Stomach smooth muscle (tissue), 2 donors: ENCODE measurements around the gene NAT9.

Experiments used
- H3K27ac ChIP-seq: one replicate; pipeline ENCODE4 v1.7.0; 2013; ENCODE audit warnings: mild to moderate bottlenecking, low read length, inconsistent platforms
- H3K27me3 ChIP-seq, 2 donors: one replicate each; pipeline ENCODE4 v1.7.0; 2013; ENCODE audit warnings: low read length in 2 of 2; ENCODE audit not compliant: insufficient read depth in 2 of 2, control insufficient read depth in 1 of 2
- H3K36me3 ChIP-seq, 2 donors: one replicate each; pipeline ENCODE4 v1.7.0; 2013; ENCODE audit warnings: low read length in 2 of 2; ENCODE audit not compliant: control insufficient read depth in 2 of 2, insufficient read depth in 2 of 2
- H3K4me1 ChIP-seq: one replicate; pipeline ENCODE4 v1.7.0; 2013; ENCODE audit warnings: low read length; ENCODE audit not compliant: control insufficient read depth, insufficient read depth
- H3K4me3 ChIP-seq, 2 donors: one replicate each; pipeline ENCODE4 v1.7.0; 2013; ENCODE audit warnings: low read length in 2 of 2
- H3K9ac ChIP-seq, 2 donors: one replicate each; pipeline ENCODE4 v1.7.0; 2013; ENCODE audit warnings: low read length in 2 of 2, mild to moderate bottlenecking in 1 of 2
- H3K9me3 ChIP-seq, 2 donors: one replicate each; pipeline ENCODE4 v1.7.0; 2013; ENCODE audit warnings: low read length in 2 of 2; ENCODE audit not compliant: control insufficient read depth in 2 of 2
- donor health status: healthy.
- donor health status: Pancreatic carcinoma.

NAT9 gene

DNA sequence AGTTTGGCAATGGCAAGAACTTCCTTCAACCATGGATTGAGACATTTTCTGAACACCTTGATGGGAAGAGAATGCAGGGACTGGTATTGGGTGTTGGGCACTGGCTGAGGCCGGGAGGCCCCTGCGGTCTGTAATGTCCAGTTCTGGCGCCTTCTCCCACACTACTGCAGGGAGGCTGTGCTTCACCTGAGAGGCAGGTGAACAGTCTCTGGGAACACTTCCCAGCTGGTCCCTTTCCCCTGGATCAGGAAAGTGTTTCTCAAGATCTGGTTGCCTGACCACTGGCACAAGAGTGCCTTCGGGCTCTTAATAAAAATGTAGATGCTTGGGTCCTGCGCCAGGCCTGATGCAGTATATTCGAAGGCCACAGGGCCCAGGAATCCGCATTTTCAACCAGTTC lies 28.5 kb upstream of the NAT9 start:
- H3K27ac ChIP-seq, result no peak overlapping the region
- no peak overlapping the region for H3K9ac ChIP-seq
- H3K4me1 ChIP-seq, result peaks cover 2% of the 10 kb centered on the region
- no peak overlapping the region for H3K4me3 ChIP-seq
- peaks cover 0 to 9% of the 10 kb centered on the region in 2 donors for H3K36me3 ChIP-seq
- no peaks in the 10 kb centered on the region for H3K27me3 ChIP-seq
- H3K9me3 ChIP-seq, result no peaks in the 10 kb centered on the region

DNA sequence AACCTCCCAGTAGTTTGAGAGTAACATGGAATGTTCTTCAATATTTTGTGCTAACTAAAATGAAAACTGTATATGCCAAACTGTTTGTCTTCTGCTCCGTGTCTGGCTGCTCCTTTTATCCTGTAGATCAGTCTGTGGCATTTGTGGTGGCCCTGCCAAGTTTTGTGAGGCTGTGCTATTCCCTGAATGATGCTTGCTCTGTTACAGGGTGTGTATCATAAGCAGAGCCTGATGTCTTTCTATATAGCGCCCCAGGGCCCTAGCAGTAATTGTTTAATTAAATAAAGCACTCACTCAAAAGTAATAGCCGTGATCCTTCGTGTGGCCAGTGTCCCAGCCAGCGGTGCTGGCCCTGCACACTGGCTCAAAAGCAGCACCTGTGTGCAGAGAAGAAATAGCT lies 27.8 kb upstream of the NAT9 start:
- H3K36me3 ChIP-seq, result peaks cover 0 to 13% of the 10 kb centered on the region in 2 donors

DNA sequence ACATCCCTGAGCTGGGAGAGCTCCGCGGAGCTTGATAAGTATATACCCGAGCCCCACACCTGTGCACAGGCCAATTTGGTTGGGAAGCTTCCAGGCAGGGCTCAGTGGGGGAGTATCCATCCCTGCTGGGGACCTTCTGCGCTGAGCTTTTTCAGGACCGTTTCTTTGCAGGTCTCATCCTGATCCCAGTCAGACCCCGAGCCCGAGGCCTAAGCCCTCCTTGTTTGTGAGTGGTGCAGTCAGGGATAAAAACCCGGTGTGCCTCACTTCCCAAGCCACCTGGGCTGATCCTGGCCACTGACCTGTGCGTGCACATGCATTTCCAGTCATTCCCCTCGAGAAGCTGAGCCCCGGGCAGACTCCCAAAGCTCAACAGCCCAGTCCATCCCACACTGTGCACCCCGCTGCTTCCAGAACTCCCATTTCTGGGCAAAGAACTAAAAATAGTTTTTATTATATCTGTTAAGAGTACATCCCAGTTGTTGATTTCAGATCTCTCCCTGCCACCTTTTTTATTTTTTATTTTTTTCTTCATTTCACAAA lies 27.3 kb upstream of the NAT9 start:
- Histone ChIP-seq H3K36me3 (peaks cover 0 to 15% of the 10 kb centered on the region in 2 donors), H3K4me3 (no peak overlapping the region), H3K9me3 (no peaks in the 10 kb centered on the region), H3K27ac (no peak overlapping the region), H3K4me1 (peaks cover 2% of the 10 kb centered on the region), H3K9ac (no peak overlapping the region), H3K27me3 (no peaks in the 10 kb centered on the region)

More for the DNA sequence above, 27.8 kb upstream of the NAT9 start:
- no peaks in the 10 kb centered on the region for H3K27me3 ChIP-seq
- peaks cover 2% of the 10 kb centered on the region for H3K4me1 ChIP-seq
- H3K9ac ChIP-seq, result no peak overlapping the region
- H3K4me3 ChIP-seq, result no peak overlapping the region
- no peaks in the 10 kb centered on the region for H3K9me3 ChIP-seq
- H3K27ac ChIP-seq, result no peak overlapping the region

DNA sequence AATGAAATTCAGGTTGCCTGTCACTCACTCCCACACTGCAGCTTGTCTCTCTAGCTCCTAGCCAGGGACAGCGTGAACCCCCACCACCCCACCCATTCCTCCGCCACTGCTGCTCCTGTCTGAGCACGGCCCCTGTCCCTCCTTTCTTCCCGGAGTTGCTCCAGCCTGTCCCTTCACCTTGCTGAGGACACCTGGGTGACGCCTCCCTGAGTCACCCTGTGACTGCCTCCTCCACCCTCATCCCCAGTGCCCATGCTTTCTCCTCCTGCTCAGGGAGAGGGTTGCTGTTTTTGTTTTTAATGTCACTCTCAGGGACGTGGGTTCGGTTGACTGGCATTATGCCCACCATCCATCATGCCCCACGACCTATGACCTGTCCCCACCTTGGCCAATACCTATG lies 25.8 kb upstream of the NAT9 start:
- no peak overlapping the region for H3K27ac ChIP-seq
- no peaks in the 10 kb centered on the region for H3K27me3 ChIP-seq
- peaks cover 2% of the 10 kb centered on the region for H3K4me1 ChIP-seq
- H3K4me3 ChIP-seq, result no peak overlapping the region
- H3K9me3 ChIP-seq, result no peaks in the 10 kb centered on the region
- peaks cover 9 to 22% of the 10 kb centered on the region in 2 donors for H3K36me3 ChIP-seq
- H3K9ac ChIP-seq, result no peak overlapping the region

DNA sequence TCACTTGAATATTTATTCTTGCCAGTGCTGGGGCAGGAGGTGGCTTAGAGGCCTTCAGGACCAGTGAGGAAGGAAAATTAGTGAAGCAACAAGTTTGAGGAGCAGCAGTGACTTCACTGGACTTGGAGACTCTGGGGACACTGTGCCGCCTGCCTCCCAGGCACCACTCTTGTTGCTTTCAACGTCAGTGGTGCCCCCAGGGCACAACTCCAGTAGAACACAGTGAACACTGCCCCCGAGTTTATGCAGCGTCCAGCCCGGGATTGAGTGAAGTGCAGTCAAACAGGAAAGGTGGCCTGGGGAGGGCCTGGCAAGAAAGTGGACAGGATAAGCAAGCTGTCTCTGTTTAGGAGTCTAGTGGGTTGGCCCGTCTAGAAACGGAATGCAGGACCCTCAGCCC lies 24.4 kb upstream of the NAT9 start:
- peaks cover 13 to 32% of the 10 kb centered on the region in 2 donors for H3K36me3 ChIP-seq
- H3K27me3 ChIP-seq, result no peaks in the 10 kb centered on the region
- no peaks in the 10 kb centered on the region for H3K9me3 ChIP-seq
- no peak overlapping the region for H3K4me3 ChIP-seq
- H3K27ac ChIP-seq, result no peak overlapping the region
- no peak overlapping the region for H3K9ac ChIP-seq
- peaks cover 2% of the 10 kb centered on the region for H3K4me1 ChIP-seq

DNA sequence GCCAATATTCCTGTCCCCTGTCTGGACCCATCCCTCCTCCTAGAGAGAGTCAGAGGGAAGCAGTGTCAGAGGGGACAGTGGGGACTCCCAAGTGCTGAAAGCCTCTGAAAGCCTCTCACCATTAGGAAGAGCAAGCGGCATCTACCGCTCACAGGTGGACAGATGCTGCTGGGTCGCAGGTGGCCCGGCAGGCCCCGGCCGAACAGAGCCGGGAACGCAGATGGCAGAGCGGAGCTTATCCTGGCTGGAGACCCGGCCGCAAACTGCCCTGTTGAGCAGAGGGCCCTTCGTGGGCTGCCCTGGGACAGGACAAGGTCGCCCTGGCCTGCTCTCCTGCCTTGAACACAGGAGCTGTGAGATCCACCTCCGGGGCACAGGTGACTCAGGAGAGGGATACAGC lies 23.0 kb upstream of the NAT9 start:
- H3K4me1 ChIP-seq, result peaks cover 2% of the 10 kb centered on the region
- no peaks in the 10 kb centered on the region for H3K9me3 ChIP-seq
- H3K4me3 ChIP-seq, result no peak overlapping the region
- peaks cover 23 to 42% of the 10 kb centered on the region in 2 donors for H3K36me3 ChIP-seq
- H3K27ac ChIP-seq, result no peak overlapping the region
- no peak overlapping the region for H3K9ac ChIP-seq
- no peaks in the 10 kb centered on the region for H3K27me3 ChIP-seq

DNA sequence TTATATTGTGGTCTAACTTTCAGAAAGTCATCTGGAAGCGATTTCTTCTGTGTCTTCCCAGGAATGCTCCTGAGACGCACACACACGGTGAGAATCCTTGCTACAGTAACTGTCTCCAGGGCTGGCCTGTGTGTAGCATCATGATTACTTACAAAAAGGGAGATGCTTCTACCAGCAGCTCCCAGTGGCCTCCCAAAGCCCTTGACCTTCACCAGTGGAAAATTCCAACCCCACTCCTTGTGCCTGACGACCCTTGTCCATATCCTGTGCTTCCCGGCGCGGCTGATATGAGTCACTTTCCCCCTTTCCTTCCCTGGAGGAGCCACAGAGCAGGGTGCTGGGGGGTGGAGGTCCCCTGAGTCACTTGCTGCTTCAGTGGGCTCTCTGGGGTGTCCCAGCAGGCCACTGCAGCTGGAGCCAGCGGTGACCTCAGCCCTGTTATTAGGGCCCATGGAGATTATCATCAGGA lies 22.1 kb upstream of the NAT9 start:
- Histone ChIP-seq H3K9ac (no peak overlapping the region), H3K36me3 (peaks cover 29 to 49% of the 10 kb centered on the region in 2 donors), H3K27ac (no peak overlapping the region), H3K4me3 (no peak overlapping the region), H3K9me3 (no peaks in the 10 kb centered on the region), H3K4me1 (peaks cover 2% of the 10 kb centered on the region), H3K27me3 (no peaks in the 10 kb centered on the region)

DNA sequence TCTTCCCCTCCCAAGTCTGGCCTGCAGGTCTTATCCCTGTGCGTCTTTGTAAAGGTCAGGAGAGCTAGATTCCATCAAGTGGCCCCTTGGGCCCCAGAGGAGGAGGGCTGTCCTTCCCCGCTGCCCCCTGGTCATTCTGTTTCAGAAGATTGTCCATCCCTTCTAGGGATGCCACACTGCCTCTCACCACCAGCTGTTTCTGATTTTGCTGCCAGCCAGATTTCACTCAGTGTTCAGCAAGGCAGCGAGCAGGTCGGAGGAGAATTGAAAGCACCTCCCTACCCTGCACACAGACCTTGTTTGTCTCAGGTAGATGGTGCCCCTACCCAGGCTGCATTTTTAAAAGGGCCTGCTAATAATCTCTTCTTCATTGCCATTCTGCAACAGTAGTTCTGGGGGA lies 21.7 kb upstream of the NAT9 start:
- Histone ChIP-seq H3K27me3 (no peaks in the 10 kb centered on the region), H3K36me3 (peaks cover 32 to 51% of the 10 kb centered on the region in 2 donors), H3K4me3 (no peak overlapping the region), H3K9me3 (no peaks in the 10 kb centered on the region), H3K27ac (no peak overlapping the region), H3K9ac (no peak overlapping the region), H3K4me1 (peaks cover 2% of the 10 kb centered on the region)

DNA sequence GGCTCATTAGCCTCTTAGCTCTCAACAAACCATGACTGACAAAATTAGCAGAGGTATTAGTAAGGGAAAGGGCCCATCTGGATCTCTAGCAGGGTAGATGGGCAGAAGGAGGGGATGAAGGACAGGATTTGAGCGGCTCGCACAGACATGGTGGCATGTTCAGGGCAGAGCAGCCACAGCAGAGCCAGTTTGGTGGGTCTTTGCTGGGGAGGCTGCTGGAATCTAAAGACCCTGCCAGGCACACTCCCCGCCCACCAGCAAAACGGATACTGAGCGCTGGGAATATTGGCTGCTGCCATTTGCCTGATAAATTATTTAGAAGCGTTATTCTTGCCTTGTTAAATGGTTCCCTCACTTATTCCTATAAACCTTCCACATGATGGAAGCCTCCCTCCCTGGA lies 20.7 kb upstream of the NAT9 start:
- Histone ChIP-seq H3K4me3 (no peak overlapping the region), H3K9ac (no peak overlapping the region), H3K27ac (no peak overlapping the region), H3K4me1 (peaks cover 2% of the 10 kb centered on the region), H3K27me3 (no peaks in the 10 kb centered on the region), H3K36me3 (peaks cover 32 to 51% of the 10 kb centered on the region in 2 donors), H3K9me3 (no peaks in the 10 kb centered on the region)

DNA sequence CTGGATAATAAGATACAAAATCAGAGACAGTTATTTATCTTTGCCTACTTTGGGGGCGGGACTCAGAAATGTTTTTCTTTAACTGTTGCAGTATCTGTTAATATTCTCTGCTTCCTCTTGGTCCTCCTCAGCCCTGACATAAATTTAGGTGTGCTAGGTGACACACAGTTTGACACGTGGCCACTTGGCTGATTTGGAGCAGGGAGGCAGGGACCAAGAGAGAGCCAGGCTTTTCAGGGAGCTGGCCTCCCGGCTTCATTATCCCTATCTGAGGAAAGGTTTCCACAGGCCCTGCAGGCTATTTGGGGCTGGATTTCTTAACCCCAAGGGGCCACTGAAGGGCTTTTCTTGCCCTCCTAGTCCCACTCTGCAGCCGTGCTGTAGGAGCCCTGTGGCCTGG lies 20.1 kb upstream of the NAT9 start:
- Histone ChIP-seq H3K9ac (no peak overlapping the region), H3K9me3 (no peaks in the 10 kb centered on the region), H3K4me3 (no peak overlapping the region), H3K27ac (no peak overlapping the region), H3K36me3 (peaks cover 32 to 49% of the 10 kb centered on the region in 2 donors), H3K27me3 (no peaks in the 10 kb centered on the region), H3K4me1 (peaks cover 2% of the 10 kb centered on the region)

DNA sequence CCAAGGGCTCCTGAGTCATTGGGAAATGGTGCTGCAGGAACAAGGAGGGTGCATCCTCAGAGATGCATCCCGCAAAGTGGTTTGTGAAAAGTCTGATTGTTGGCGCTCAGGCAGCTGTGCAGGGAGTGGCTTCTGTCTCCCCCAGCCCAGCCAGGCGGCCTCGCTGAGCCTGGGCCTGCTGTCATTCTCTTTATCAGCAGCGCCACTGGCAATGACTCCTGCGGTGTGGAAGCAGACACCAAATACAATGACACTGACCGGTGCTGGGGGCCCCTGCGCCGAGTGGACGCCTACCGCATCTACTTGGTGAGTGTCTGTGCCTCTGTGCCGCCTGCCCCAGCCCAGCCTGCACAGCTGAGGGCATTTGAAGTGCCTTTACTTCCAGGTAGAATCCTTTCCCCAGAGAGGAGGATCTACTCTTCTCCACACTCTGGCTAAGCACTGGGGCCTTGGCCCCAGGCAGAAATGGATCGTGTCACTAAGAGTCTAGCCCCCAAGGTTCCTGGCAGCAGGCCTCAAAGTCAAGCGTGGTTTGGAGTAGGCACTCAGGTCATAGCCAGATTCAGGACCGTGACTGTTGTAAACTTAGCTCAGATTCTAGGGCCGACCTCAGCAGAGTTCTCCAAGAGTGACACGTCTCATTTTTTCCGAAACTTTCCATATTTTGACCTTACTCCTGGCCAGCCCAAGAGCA lies 19.3 kb upstream of the NAT9 start:
- H3K9me3 ChIP-seq, result no peaks in the 10 kb centered on the region
- H3K36me3 ChIP-seq, result peaks cover 32 to 50% of the 10 kb centered on the region in 2 donors
- H3K9ac ChIP-seq, result no peak overlapping the region
- H3K27me3 ChIP-seq, result no peaks in the 10 kb centered on the region
- H3K4me3 ChIP-seq, result no peak overlapping the region
- H3K4me1 ChIP-seq, result peaks cover 2% of the 10 kb centered on the region
- no peak overlapping the region for H3K27ac ChIP-seq
